ENCODE results near the gene XPO4. TPM values are rescaled to one million over a fixed set of nuclear protein-coding genes. Genes with fewer than 3 reads are reported as not detected.

Gene XPO4
- total RNA-seq, 3 donors from 2014 or later = 13.1 to 14.6 (median 13.5) TPM

GRCh38 chr13:20824762-20825476 is 77.6 kb downstream of the XPO4 start:
- H3K4me3 ChIP-seq = no peak overlapping the region
- DNase-seq (no peak), ATAC-seq (no peak)
- no peaks in the 10 kb centered on the region for H3K9me3 ChIP-seq
- no peaks in the 10 kb centered on the region for H3K36me3 ChIP-seq (ENCODE audit: low read depth)
- no peak for TF ChIP-seq CTCF (IDR thresholded peaks at IDR 0.05)
- H3K4me1 ChIP-seq (ENCODE audit: low read depth) = no peaks in the 10 kb centered on the region
- intact Hi-C loops (cut with DNase I, micrococcal nuclease) = loop anchor here in 1 of 2 donors (5.0 kb wide), 1 partner anchor 113 kb away; no protein-coding TSS in a partner anchor

GRCh38 chr13:20823071-20823470 is 79.5 kb downstream of the XPO4 start:
- TF ChIP-seq CTCF (IDR thresholded peaks at IDR 0.05) = no peak
- intact Hi-C loops (cut with DNase I, micrococcal nuclease) = no loop called here
- H3K4me1 ChIP-seq (ENCODE audit: low read depth) = no peaks in the 10 kb centered on the region
- ATAC-seq (no peak), DNase-seq (no peak)
- no peaks in the 10 kb centered on the region for H3K9me3 ChIP-seq
- H3K36me3 ChIP-seq (ENCODE audit: low read depth) = no peaks in the 10 kb centered on the region
- H3K4me3 ChIP-seq = no peak overlapping the region

GRCh38 chr13:20822406-20822805 is 80.1 kb downstream of the XPO4 start:
- Histone ChIP-seq H3K9me3 (no peaks in the 10 kb centered on the region), H3K36me3 (ENCODE audit: low read depth) (no peaks in the 10 kb centered on the region), H3K4me1 (ENCODE audit: low read depth) (no peaks in the 10 kb centered on the region), H3K4me3 (no peak overlapping the region)
- no peak for ATAC-seq
- intact Hi-C loops (cut with DNase I, micrococcal nuclease) = no loop called here
- DNase-seq = no peak
- no peak for TF ChIP-seq CTCF (IDR thresholded peaks at IDR 0.05)

- Histone ChIP-seq H3K4me1 (ENCODE audit: low read depth) (no peaks in the 10 kb centered on the region), H3K36me3 (ENCODE audit: low read depth) (no peaks in the 10 kb centered on the region), H3K9me3 (no peaks in the 10 kb centered on the region), H3K4me3 (no peak overlapping the region)
- intact Hi-C loops (cut with DNase I, micrococcal nuclease) = no loop called here
- no peak for TF ChIP-seq CTCF (IDR thresholded peaks at IDR 0.05)
- ATAC-seq (no peak), DNase-seq (no peak)
Observed at GRCh38 chr13:20819715-20820114, 82.8 kb downstream of the XPO4 start.

GRCh38 chr13:20815464-20815863 is 87.1 kb downstream of the XPO4 start:
- Histone ChIP-seq H3K9me3 (no peaks in the 10 kb centered on the region), H3K4me3 (no peak overlapping the region), H3K36me3 (ENCODE audit: low read depth) (no peaks in the 10 kb centered on the region), H3K4me1 (ENCODE audit: low read depth) (no peaks in the 10 kb centered on the region)
- intact Hi-C loops (cut with DNase I, micrococcal nuclease) = no loop called here
- no peak for DNase-seq
- ATAC-seq = no peak
- TF ChIP-seq CTCF (IDR thresholded peaks at IDR 0.05) = no peak

Data from mucosa of descending colon (tissue), 3 donors.